ENCODE data around the gene SUDS3.

DNA sequence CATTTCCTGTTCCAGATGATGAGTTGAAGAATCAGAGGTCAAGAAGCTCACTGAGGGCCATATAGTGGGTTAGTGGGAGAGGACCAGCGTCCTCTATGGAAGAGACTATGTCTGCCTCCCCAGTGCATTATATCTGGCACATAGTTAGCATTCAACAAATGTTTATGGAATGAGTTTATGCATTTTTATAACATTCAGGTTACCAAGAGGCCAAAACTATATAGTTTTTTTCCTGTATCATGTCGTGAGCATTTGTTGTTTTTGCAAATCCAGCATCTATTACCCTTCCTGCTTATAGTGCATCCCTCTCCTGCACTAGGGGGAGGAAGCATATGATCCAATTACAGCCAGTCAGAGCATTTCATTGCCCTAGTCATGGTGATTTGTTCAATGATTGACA is 60.6 kb downstream of the SUDS3 start:
- TF ChIP-seq CTCF (conservative IDR thresholded peaks at IDR 0.05) (no peak), ZFX (IDR thresholded peaks at IDR 0.05) (no peak)

Data from C4-2B (cell line).